Activated T-helper 1 cell treated with anti-CD3 and anti-CD28 coated beads, Interleukin-12 subunit alpha, Interleukin-12 subunit beta, Interleukin-2, Interleukin-4 antibody, amounts not matched to agents 30 ng/mL and 10 ng/mL and 1 ng/mL, durations not matched to agents 14 hours and 24 hours and 36 hours (primary cell): ENCODE data around the gene DET1. TPM values are rescaled to one million over a fixed set of nuclear protein-coding genes. Genes with fewer than 3 reads are reported as not detected.

Experiments
- DNase-seq: peaks from one replicate; pipeline ENCODE4 v3.0.0; 2021; ENCODE audit warnings: low spot score
- H3K27ac Mint-ChIP-seq: one replicate; pipeline ENCODE4 v1.8.0; 2021; ENCODE audit warnings: mild to moderate bottlenecking, mixed read lengths
- H3K27me3 Mint-ChIP-seq: one replicate; pipeline ENCODE4 v1.8.0; 2022; ENCODE audit warnings: mild to moderate bottlenecking, moderate library complexity, mixed read lengths; ENCODE audit not compliant: insufficient read depth
- H3K36me3 Mint-ChIP-seq: one replicate; pipeline ENCODE4 v1.8.0; 2021; ENCODE audit warnings: low read depth, mixed read lengths
- H3K4me1 Mint-ChIP-seq: one replicate; pipeline ENCODE4 v1.8.0; 2021; ENCODE audit warnings: low read depth, mixed read lengths
- H3K4me3 Mint-ChIP-seq: one replicate; pipeline ENCODE4 v1.8.0; 2021; ENCODE audit warnings: mild to moderate bottlenecking, moderate library complexity, mixed read lengths
- H3K9me3 Mint-ChIP-seq: one replicate; pipeline ENCODE4 v1.8.0; 2021; ENCODE audit warnings: mixed read lengths
- intact Hi-C: fragments of 100-400 bp; cut with micrococcal nuclease; formaldehyde crosslinking; loops from one replicate; pipeline ENCODE4 v1.15.1; 2024
- total RNA-seq: library from RNA; stranded (reverse); gene quantifications from 2 replicates; pipeline ENCODE4 v1.2.3, GENCODE V29; 2022

The DET1 gene
- total RNA-seq: 1.4 and 1.9 TPM in 2 replicates

DNA sequence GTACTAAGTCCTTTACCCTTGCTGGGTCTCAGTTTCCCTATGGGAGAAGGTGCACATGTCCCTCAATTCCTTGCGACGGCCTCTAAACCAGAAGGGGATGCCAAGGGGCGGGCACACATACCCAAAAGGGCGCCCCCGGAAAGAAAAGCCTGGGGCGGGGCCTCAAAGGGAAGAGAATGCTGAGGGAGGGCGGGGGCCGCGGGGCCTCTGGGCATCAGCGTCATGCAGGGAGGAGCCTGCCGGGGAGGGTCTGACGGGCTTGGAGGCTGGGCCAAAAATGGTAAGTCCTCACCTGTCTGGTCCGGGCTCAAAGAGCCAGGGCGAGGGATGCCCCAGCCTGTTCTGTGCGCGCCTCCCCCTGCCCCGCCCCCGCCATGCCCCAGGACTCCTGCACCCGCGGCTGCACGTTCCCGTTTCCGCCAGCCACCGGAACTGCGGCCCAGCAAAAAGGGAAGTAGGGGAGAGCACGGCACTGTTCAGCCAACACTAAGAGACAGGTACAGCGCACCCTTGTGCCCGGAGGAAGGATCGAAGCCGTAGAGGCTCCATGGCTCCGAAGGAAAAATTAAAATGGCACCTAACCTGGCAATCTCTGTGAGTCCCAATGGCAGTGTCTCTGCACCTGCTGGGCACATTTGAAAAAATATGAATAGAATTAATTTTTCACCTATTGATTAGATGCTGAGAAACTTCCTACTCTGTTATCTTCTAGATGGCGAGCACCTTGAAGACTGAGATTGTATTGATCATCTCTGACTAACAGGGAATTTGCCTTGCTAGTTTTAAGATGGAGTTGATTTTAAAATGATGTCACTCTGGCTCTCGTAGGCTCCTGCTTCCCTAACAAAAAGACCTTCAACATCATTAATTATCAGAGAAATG, at the start of gene DET1:
Gene DET1, minus strand, starts transcription at position 434 of the 882 bp plus-strand sequence. CDS start 14,976 bp downstream, outside the sequence.
- intact Hi-C loops: loop anchor here (1.0 to 5.0 kb wide), 3 partner anchors 61 to 77 kb away; no protein-coding TSS in a partner anchor
- peaks cover 6% of the 10 kb centered on the region for H3K36me3 Mint-ChIP-seq
- H3K27ac Mint-ChIP-seq: peak within 1 kb of the TSS; percentile 85
- peaks cover 9% of the 10 kb centered on the region for H3K9me3 Mint-ChIP-seq
- H3K27me3 Mint-ChIP-seq: peaks cover 1% of the 10 kb centered on the region
- H3K4me1 Mint-ChIP-seq: peaks cover 9% of the 10 kb centered on the region
- DNase-seq: peak; percentile 91
- H3K4me3 Mint-ChIP-seq: peak within 1 kb of the TSS; percentile 88

DNA sequence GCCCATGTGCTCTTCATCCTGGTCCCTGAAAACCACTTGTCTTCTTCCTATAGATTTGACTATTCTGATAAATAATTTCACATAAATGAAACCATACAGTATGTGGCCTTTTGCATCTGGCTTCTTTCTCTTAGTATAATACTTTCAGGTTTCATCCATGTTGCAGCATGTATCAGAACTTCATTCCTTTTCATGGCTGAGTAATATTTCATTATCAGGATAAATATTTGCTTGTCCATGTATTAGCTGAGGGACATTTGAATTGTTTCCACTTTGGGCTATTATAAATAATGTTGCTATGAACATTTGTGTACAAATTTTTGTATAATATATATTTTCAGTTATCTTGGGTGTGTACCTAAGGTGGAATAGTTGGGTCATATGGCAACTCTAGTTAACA, 44.9 kb upstream of the DET1 start:
- Mint-ChIP-seq H3K27ac (no peak overlapping the region), H3K9me3 (no peaks in the 10 kb centered on the region), H3K27me3 (peaks cover 9% of the 10 kb centered on the region), H3K4me1 (no peaks in the 10 kb centered on the region), H3K36me3 (no peaks in the 10 kb centered on the region), H3K4me3 (no peak overlapping the region)
- no peak for DNase-seq
- intact Hi-C loops: no loop called here

DNA sequence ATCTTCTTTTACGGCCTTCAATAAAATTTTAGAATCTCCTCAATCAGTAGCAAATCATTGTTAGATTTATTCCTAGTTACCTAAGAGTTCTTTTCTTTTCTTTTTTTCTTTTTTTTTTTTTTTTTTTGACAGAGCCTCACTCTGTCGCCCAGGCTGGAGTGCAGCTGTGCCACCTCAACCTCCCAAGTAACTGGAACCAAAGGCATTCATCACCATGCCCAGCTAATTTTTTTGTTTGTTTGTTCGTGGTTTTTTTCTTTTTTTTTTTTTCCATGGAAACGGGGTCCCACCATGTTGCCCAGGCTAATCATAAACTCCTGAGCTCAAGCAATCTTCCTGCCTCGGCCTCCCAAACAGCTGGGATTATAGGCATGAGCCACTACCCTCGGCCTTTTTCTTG, 44.3 kb upstream of the DET1 start:
- intact Hi-C loops: no loop called here
- Mint-ChIP-seq H3K4me1 (no peaks in the 10 kb centered on the region), H3K9me3 (no peaks in the 10 kb centered on the region), H3K4me3 (no peak overlapping the region), H3K27ac (no peak overlapping the region), H3K27me3 (peaks cover 7% of the 10 kb centered on the region), H3K36me3 (no peaks in the 10 kb centered on the region)
- no peak for DNase-seq

DNA sequence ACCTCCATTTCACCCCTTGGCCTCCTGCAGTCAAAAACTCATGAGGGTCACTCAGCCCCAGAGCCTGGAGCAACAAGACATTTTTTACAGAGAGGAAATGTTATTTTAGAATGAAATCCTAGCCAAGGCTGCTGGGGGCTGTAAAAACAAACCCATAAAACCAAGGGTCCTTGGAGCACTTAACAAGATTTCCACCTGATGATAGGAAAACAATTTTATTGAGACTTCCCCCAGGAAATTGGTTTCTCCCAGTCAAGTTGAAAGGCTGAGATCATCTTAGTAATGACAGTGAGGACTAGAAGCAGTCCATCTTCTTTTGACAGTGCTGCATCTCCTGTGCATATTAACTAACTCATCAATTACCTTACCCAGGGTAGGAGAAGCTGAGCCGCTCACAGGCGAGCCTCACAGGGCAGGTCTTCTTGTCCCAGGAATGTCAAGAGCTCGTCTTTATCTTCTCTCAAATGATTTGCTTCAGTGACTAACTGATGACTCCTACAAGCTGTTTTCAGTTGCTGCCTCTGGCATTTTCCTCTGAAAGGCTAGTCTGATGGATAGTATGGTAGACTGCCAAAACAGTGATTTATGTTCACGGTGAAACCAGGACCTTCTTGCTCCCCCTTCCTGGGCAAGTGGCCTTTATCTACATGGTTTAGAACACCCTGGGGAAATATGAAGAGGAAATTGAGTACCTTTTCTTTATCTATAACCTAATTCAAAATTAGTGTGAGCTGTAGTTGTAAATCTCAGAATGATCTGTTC, 40.1 kb upstream of the DET1 start:
- no peak for DNase-seq
- no peaks in the 10 kb centered on the region for H3K4me1 Mint-ChIP-seq
- H3K27ac Mint-ChIP-seq: no peak overlapping the region
- no peaks in the 10 kb centered on the region for H3K27me3 Mint-ChIP-seq
- H3K36me3 Mint-ChIP-seq: no peaks in the 10 kb centered on the region
- no peak overlapping the region for H3K4me3 Mint-ChIP-seq
- intact Hi-C loops: no loop called here
- H3K9me3 Mint-ChIP-seq: no peaks in the 10 kb centered on the region

DNA sequence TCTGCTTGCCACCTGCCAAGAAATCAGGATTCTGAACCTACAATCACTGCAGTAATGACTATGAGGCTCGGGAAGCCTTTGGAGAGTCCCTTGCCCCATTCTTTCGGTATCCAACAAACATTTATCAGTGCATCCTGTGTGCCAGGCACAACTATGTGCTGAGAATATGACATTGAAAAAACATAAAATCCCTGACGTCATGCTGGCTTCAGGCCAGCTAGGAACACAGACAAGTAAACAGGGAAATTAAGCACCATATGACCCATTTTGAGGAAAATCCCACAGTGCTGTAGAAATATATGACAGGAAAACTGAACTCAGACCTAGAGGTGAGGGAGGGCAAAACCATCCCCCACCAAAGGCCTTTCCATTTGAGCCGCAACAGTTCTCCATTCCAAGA, 34.1 kb upstream of the DET1 start:
- no peak overlapping the region for H3K4me3 Mint-ChIP-seq
- no peak for DNase-seq

DNA sequence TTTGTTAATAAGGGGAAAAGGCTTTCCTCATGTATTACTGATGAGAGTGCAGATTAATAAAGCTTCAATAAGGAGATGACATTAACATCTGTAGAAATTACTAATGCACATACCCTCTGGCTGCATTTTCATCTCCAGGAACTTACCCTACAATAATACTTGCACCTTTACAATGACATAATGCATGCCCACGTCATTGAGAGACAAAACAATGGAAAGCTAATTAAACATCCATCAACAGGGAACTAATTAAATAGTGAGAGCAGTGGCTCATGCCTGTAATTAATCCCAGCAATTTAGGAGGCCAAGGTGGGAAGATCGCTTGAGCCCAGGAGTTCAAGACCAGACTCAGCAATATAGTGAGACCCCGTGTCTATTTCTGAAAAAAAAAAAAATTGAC, 32.8 kb upstream of the DET1 start:
- Mint-ChIP-seq H3K9me3 (no peaks in the 10 kb centered on the region), H3K4me3 (no peak overlapping the region), H3K36me3 (no peaks in the 10 kb centered on the region), H3K4me1 (no peaks in the 10 kb centered on the region), H3K27me3 (peaks cover 5% of the 10 kb centered on the region), H3K27ac (no peak overlapping the region)
- DNase-seq: no peak
- intact Hi-C loops: no loop called here

More for the DNA sequence above, 34.1 kb upstream of the DET1 start:
- no peaks in the 10 kb centered on the region for H3K36me3 Mint-ChIP-seq
- no peaks in the 10 kb centered on the region for H3K4me1 Mint-ChIP-seq
- H3K27me3 Mint-ChIP-seq: peaks cover 5% of the 10 kb centered on the region
- no peaks in the 10 kb centered on the region for H3K9me3 Mint-ChIP-seq
- no peak overlapping the region for H3K27ac Mint-ChIP-seq
- intact Hi-C loops: no loop called here

DNA sequence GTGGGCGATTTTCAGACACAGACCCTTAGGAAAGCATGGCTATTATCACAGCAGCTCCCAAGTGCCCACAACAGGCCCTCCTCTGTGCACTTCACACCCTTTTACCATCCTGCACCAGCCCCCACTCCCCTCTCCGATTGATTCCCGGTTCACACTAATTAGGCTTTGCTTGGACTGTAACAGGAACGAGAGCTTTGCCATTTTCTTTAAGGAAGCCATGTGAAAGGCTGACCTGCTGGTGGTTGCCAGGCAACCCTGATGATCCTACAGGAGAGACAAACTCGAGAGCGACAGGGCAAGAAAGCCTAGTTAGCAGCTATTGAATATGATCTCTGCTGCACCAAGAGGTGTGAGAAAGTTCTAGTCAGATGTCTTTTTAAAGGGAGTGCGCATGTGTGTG, 28.2 kb upstream of the DET1 start:
- H3K4me3 Mint-ChIP-seq: no peak overlapping the region
- no peak overlapping the region for H3K27ac Mint-ChIP-seq
- no peaks in the 10 kb centered on the region for H3K36me3 Mint-ChIP-seq
- DNase-seq: no peak
- peaks cover 9% of the 10 kb centered on the region for H3K27me3 Mint-ChIP-seq
- H3K4me1 Mint-ChIP-seq: no peaks in the 10 kb centered on the region
- H3K9me3 Mint-ChIP-seq: no peaks in the 10 kb centered on the region
- intact Hi-C loops: no loop called here

DNA sequence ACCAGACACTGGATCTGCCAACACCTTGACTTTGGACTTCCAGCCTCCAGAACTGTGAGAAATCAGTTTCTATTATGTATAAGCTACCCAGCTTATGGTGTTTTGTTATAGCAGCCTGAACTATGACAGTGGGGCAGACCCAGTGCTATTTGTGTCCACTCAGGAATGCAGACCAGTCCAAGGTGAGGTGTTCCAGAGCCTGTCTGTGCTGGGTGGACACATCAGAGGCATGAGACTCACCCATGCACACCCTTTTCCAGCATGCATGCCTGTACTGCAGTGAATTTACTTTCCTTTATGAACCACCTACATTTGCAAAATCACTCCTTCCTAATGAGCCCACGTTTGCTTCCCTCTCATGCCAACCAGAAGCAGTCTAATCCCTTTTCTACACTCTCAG, 27.6 kb upstream of the DET1 start:
- Mint-ChIP-seq H3K36me3 (no peaks in the 10 kb centered on the region), H3K9me3 (no peaks in the 10 kb centered on the region), H3K4me1 (no peaks in the 10 kb centered on the region), H3K27ac (no peak overlapping the region), H3K4me3 (no peak overlapping the region), H3K27me3 (peaks cover 6% of the 10 kb centered on the region)
- no peak for DNase-seq
- intact Hi-C loops: no loop called here

DNA sequence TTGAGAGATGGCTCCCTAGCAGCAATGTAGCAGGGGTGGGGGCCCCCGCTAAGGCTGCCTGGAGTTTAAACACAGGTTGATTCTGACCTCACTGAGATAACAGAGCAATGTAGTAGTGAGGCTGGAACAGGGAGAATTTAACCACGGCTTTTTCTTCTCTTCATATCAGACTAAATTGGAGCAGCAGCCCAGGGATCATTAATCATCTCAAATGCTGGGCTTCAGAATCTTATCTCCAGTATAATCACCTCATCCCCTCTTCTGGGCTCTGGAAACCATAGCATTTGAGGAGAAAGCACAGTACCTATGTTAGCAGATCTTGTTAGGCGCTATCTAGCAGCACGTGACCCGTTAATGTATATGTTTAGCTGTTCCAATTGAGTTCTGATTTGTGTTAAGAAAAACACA, 25.4 kb upstream of the DET1 start:
- no peaks in the 10 kb centered on the region for H3K4me1 Mint-ChIP-seq
- H3K27ac Mint-ChIP-seq: no peak overlapping the region
- intact Hi-C loops: no loop called here
- no peak overlapping the region for H3K4me3 Mint-ChIP-seq
- peaks cover 5% of the 10 kb centered on the region for H3K27me3 Mint-ChIP-seq
- H3K9me3 Mint-ChIP-seq: no peaks in the 10 kb centered on the region
- DNase-seq: no peak
- H3K36me3 Mint-ChIP-seq: no peaks in the 10 kb centered on the region

DNA sequence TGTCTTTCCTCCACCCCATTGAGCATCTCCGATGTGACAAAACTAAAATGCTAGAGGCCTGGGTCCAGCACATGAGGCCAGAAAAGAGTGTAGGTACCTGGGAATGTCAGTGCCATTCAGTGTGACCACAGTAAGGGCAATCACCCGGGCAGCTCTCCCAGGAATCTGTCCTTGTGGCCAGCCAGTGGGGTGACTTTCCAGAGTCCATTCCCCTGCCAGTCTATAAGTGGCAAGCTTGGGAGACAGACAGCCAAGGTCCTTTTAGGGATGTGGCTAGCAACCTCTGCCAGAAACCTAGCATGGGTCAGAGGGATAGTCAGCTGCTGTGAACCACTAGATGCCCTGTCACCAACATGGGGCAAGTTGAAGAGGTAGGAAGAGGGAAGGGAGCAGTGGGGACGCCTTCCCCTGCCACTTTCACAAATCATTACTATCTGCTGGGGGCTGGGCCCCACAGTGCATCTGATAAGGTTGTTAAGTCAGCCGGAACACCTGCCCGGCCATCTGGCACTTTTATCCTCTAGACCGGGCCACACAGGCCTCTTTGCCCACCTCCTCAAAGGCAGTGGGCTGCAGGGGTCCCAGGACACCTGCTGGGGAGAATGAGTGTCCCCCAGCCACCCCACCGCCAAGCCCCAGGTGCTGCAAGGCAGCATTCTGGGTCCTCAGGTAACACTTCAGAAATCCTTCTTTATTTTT, 24.8 kb upstream of the DET1 start:
- H3K4me1 Mint-ChIP-seq: no peaks in the 10 kb centered on the region
- H3K36me3 Mint-ChIP-seq: no peaks in the 10 kb centered on the region
- DNase-seq: no peak
- H3K9me3 Mint-ChIP-seq: no peaks in the 10 kb centered on the region
- peaks cover 5% of the 10 kb centered on the region for H3K27me3 Mint-ChIP-seq
- H3K4me3 Mint-ChIP-seq: no peak overlapping the region
- no peak overlapping the region for H3K27ac Mint-ChIP-seq
- intact Hi-C loops: no loop called here

DNA sequence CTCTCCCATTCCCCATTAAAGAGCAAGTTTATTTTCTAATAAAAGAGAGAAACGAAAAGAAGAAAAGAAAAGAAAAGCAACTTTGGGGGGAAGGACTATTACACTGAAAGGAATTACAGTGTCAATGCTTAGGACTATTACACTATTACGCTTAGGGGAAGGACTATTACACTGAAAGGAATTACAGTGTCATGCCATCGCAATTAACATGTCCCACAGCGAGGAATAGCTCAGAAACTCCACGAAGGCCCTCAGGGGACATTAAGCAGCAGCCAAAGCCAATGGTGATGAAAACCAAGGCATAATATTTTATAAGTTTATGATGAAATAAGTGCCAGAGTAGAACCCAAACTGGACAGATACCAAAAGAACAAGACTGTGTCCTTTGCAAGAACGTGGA, 22.1 kb upstream of the DET1 start:
- H3K27me3 Mint-ChIP-seq: peaks cover 5% of the 10 kb centered on the region
- no peak overlapping the region for H3K4me3 Mint-ChIP-seq
- no peaks in the 10 kb centered on the region for H3K4me1 Mint-ChIP-seq
- no peaks in the 10 kb centered on the region for H3K9me3 Mint-ChIP-seq
- no peak overlapping the region for H3K27ac Mint-ChIP-seq
- no peaks in the 10 kb centered on the region for H3K36me3 Mint-ChIP-seq
- no peak for DNase-seq
- intact Hi-C loops: no loop called here

DNA sequence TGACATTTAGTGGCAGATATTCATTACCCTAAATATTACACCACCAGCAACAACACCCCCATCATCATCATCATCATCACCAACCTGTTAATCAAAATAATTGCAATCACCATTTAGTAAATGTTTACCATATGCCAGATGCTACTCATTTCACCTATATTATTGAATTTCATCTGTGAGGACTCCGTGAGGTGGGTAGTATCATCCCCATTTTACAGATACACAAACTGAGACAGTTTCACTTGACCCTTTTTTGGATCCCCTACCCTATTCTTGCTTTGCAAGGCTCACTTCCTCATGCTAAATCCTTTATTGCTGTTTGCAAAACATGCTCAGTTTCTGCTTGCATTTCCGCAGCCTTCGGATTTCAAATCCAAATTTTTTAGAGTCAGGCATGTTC, 18.3 kb upstream of the DET1 start:
- intact Hi-C loops: no loop called here
- H3K9me3 Mint-ChIP-seq: no peaks in the 10 kb centered on the region
- peaks cover 3% of the 10 kb centered on the region for H3K27me3 Mint-ChIP-seq
- H3K27ac Mint-ChIP-seq: no peak overlapping the region
- H3K4me1 Mint-ChIP-seq: no peaks in the 10 kb centered on the region
- no peaks in the 10 kb centered on the region for H3K36me3 Mint-ChIP-seq
- H3K4me3 Mint-ChIP-seq: no peak overlapping the region
- no peak for DNase-seq

DNA sequence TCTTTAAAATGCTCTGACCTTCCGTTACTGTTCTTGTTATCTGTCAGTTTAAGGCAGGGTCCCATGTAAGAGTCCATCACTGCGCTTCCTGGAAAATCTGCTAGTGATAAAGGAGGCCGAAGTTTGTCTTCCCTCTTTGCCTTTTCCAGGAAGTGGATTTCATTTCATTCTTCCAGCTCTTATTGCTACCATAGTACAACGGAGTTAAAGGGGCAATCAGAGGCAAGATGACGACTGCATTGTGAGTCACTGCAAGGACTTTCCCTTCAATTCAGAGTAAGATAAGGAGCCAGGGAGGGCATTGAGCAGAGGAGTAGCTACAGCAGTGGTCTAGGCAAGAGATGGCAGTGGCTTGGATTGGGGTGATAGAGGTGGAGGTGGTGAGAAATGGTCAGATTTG, 17.2 kb upstream of the DET1 start:
- H3K4me1 Mint-ChIP-seq: no peaks in the 10 kb centered on the region
- H3K4me3 Mint-ChIP-seq: no peak overlapping the region
- H3K9me3 Mint-ChIP-seq: no peaks in the 10 kb centered on the region
- no peak overlapping the region for H3K27ac Mint-ChIP-seq
- H3K36me3 Mint-ChIP-seq: no peaks in the 10 kb centered on the region
- intact Hi-C loops: no loop called here
- peaks cover 2% of the 10 kb centered on the region for H3K27me3 Mint-ChIP-seq
- DNase-seq: no peak
